GM18517 (cell line): ENCODE results near the gene GGACT.

ENCODE experiments used
- ATAC-seq: cut with Tn5 transposase; IDR thresholded peaks from one replicate; pipeline ENCODE4 v1.9.1; 2021; ENCODE audit warnings: mild to moderate bottlenecking, moderate library complexity; ENCODE audit not compliant: unreplicated experiment

Gene GGACT

DNA sequence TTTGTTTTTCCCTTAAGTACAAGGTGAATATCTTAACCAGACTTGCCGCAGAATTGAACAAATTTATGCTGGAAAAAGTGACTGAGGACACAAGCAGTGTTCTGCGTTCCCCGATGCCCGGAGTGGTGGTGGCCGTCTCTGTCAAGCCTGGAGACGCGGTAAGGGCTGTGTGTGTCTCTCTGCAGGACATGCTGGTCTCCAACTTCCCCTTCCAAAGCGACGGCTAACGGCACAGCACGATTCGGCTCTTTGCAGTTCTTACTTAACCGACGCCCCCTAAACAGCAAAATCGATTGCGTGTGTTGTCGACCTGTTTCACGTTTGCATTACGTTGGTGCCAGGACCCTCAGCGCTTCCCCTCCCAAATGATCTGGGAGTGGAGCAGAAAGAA, 73.2 kb downstream of the GGACT start:
- no peak for ATAC-seq

DNA sequence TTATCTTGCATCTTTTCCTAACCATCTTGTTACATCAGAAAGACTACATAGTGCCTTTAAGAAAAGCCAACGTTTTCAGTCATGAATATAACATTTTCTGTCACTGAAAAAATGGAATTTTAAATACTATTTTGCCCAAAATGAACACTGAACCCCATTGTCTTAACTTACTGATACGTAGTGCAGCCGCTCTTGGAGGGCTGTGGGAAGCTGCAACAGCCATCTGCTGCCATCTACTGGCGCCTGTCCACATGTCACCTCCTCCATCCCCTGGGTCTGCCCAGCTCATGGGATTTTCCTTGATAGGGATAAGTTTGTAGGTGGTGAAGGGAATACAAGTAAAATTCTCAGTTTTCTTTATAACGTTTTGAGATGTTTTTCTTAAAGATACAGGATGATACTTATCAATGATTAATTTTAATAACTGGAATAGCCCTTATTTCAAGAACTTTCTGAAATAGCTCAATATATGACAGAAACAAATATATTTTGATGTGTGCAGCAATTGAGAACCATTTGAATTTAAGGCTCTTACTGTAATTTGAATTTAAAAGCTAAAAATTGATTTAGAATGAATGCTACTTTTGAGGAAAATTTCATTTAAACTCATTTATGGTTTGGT, 73.7 kb downstream of the GGACT start:
- no peak for ATAC-seq

DNA sequence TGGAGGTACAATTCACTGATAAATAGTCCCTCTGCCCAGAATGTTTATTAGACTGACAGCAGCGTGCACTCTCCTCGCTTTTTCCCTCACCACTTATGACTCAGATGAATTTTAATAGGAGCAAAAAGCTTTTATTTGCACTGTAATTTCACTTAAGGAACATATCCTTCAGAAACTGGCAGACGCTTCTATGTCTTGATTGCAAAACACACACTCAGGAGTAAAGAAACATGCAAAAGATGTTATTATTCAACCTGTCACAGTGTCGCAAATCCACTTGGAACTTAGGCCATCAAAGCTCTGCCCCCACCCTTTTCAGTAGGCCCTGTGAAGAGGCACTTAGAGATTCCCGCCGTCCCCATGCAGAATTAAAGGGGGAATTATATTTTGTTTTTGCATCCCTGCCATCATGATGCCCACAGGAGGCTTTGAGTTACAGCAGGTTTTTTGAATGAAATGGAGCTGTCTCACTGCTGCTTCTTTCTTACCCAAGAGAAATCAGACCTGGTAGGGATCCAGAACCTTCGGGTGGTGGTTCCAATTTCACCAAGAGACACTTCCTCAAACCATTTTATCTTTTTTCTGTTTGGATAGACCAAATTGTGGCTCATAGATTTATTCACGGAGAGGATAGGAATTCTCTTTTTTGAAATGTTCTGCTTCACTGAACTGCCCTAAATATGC, 74.5 kb downstream of the GGACT start:
- ATAC-seq: no peak

DNA sequence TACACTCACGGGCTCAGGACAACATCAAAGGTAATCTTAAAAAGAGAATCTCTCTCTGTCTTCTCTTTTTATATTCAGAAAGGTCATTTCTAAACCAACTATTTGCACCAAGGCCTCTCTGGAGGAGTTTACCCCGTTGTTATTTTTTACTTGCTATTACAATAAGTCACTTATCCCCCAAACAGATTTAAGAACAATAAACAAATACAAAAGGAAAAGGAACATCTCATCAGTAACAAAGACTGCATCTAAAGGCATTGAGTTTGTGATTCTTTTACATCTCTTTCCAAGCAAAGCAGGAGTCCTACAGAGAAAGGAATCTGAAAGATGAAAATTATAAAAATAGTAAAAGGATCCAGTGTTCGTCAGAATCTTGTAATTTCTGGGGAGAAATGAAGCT, 75.4 kb downstream of the GGACT start:
- no peak for ATAC-seq

DNA sequence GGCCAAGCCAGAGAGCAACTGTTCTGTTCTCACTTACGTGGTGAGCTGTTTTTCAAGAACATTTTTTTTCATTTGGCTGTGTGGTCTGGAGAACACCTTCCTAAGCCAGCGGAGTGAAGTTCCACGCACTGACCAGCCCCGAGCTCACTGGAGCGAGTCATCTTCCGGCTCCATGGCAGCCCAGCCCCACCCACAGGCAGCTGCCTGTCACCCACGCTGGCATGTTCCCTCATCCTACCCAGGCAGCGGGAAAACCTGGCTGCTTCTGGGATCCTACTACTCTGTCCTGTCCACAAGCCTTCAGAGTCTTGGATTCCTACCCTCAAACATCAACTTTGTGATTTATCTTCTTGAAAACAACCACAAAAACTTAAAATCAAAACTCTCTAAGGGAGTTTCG, 76.2 kb downstream of the GGACT start:
- ATAC-seq: no peak

DNA sequence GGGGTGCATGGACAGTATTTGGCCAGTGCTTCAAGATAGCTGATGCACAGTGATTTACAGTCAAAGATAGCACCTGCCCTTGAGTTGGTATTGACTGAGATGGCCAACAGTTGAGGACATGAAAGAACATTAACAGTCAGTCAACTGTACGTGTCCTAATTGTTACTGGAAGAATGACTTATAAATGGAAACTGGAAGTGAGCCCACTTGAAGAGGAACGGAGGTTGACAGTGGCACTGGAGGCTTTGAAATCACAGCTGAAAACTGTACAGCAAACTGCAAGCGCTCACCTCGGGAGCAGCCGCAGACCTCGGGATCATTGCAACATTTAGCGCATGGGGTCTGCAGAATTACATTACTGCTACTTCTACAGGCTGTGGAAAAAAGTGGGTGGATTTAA, 77.1 kb downstream of the GGACT start:
- no peak for ATAC-seq

DNA sequence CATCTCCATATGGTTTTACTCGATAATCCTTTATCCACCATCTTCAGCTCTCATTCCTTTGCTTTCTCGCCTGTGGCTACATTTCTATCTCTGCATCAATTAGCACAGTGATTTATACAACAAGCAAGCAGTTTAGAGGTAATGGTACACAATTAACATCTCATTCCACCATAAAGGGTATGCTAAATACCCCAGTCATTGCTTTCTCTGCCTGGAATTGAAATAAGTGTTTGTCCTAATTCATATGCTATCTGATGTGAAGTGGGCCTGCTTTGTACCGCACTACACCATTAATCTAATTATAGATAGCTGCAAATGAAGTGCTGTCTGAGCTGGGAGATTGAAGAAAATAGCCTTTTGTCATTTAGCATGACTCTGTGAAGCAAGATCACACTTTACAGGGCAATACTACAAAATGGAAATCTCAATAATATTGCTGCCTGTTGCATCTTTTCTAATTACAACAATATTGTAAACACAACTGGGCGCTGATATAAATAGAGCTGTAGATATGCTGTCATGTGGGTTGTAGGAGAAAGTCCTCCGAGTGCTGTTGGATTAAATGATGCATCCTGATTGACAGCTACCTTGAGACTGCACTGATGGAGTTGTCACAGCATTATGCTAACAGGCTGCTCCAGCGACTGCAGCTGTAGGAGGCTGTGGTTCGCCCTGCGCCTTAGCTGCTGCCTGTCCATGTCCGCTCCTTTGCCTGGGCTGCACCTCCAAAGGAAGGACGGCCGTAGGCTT, 78.2 kb downstream of the GGACT start:
- no peak for ATAC-seq

DNA sequence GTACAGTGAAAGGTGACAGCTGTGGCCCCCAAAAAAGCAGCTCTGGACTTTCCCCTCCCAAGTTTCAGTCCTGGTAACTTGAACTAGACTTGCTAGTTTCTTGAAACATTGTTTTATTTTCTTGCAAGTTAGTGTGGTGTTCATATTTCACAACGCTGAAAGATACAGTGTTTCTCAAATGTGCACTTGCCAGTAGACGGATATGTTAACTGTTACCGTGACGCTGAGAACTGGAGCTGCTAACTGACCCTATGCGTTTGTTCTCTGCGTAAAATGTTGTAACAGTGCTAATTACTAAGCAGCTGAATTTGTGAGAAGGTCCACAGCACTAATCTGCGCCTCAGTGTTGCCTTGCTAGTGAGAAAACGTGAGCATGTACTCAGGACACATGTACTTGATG, 79.6 kb downstream of the GGACT start:
- no peak for ATAC-seq

DNA sequence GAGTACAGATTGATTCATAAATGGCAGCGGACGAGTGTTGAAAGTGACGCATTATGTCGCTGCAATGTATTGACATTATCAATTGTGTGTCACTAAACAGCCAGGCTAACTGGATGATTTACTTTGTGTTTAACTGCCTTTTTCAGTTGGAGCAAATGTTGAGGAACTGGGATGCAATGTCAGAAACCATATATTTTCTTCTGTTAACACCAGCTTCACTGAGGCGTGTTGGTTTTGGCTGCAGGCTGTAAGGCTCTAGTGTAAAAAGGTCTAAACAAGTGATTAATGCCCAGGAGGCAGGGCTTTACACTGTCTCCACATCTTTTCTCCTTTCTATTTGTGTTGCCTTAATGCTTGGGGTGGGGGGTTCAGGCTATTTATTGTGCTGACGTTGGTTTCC, 80.1 kb downstream of the GGACT start:
- no peak for ATAC-seq

DNA sequence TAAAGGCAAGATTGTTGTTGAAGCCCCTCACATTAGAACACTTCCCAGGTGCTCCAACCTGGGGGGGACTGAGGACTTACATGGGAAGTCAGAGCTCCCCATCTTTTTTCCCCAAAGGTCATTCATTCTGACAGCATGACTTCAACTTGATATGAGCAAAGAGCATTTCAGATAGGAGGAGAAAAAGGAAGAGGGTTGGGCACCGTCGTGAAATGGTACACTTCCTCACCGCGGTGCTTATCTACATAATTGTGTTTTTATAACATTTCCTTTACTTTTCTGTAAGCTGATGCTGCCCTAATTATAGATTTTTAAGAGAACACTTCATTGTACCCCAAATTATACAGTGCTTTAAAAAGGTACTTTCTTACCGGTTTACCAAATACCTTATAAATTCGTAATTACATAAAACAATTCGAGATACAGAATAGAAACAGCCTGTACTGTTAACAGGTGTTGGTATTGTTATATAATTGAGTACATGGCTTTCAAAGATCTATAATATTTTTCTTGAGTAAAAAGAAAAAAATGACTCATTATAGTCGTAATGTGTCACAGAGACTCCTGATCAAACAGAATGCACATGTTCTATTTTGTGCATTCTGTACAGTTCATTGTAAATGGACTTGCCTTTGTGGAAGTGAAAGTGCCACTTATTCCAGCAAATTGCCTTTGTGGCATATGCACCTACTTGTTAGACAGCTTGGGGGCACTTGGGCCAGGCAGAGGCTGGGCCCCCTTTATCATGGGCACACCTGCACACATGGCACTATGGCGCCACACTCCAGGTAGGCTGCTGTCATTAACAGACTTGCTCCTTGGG, 81.8 kb downstream of the GGACT start:
- ATAC-seq: no peak

DNA sequence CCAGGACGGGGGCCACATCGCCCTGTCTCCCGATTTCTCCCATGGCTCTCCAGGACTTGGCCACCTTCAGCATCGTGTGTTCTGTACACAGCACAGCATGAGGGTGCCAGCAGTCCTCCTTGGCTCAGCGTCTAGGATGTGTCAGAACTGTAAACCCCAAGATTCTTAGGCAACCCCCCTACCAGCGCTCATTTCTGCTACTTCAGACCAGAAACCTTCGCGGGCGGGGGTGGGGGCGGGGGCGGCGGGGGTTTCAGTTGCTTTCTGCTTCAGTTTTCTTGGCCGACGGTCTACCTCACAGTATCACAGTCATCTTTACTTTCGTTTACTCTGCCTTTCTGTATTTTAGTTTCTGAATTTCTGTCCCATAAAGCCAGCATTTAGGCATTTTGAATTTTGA, 82.4 kb downstream of the GGACT start:
- no peak for ATAC-seq

DNA sequence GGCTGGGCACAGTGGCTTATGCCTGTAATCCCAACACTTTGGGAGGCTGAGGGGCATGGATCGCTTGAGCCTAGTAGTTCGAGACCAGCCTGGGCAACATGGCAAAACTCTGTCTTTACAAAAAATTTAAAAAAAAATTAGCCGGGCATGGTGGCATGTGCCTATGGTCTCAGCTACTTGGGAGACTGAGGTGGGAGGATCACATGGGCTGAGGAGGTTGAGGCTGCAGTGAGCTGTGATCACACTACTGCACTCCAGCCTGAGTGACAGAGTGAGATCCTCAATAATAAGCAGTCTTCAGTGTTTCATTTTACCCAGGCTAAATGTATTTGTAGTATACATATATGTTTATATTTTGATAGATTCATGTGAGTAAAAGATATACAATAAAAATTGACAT, 85.0 kb downstream of the GGACT start:
- ATAC-seq: no peak

DNA sequence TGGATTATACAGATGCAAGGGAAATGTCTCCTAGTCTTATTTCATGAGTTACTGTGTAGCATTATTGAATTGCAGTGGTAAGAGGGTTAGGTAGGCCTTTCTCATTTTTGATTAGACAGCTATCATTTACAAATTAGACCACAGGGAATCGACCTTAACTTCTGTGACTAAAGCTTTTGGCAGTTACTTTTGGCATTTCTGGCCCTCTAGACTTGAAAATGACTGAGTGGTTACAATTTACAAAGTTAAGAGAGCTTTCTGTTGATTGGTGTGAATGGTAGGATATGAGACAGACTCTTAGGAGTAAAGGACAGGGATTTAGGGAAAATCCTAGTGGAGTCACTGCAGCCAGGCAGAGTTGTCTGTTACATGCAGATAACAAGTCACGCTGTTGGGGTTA, 86.1 kb downstream of the GGACT start:
- ATAC-seq: no peak

DNA sequence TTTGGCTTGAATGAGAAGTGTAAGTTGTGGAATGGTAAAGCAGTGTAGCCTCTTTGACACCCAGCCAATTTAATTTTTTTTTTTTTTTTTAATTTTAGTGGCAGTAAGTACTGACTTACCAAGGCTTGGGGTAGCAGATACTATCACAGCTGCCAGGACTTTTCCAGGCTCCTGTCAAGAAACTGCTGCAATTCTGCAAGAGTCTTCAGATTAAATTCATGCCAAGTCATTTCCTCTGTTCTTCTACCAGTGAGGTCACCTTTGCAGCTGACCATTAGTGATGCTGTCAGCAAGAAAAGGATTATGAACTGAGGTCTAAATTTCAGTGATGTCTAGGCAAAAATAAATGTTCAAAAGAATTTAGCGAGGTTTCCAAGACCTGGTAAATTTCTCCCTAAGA, 91.2 kb downstream of the GGACT start:
- ATAC-seq: no peak

DNA sequence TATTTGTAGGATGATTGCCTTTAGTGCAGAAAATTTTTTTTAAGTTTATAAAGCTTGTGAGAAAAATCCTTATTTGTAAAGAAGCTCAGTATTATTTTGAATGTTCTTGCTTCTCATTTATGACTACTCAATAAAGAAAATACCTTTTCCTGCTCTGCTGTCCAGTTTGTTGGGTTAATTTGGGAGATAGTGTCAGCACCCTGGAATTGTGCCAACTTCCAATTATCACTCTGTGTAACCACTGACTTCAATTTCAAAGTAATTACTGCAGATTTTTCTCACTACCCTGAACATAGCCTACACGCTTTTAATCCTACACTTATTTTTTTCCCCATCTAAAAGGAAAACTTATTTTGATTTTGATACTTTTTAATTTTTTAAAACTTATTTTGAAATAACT, 93.1 kb downstream of the GGACT start:
- ATAC-seq: no peak

DNA sequence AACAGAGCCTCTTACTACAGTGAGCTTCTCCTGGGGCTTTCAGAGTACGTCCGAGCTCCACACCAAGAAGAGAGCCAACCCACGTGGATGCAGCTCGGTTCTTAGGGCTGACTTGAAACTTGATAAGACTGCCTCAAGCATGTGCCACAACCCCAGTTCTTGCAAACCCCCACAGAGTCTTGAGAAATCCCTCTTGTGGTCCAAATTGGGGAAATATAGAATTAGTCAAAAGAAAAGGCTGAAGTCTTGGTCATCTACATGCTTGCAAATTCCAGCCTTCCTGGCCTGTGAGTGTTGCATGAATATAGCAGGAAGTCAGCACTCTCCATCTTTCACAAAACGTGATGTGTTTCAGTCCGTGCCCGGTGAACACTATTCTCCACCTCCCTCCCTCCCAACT, 95.2 kb downstream of the GGACT start:
- no peak for ATAC-seq

DNA sequence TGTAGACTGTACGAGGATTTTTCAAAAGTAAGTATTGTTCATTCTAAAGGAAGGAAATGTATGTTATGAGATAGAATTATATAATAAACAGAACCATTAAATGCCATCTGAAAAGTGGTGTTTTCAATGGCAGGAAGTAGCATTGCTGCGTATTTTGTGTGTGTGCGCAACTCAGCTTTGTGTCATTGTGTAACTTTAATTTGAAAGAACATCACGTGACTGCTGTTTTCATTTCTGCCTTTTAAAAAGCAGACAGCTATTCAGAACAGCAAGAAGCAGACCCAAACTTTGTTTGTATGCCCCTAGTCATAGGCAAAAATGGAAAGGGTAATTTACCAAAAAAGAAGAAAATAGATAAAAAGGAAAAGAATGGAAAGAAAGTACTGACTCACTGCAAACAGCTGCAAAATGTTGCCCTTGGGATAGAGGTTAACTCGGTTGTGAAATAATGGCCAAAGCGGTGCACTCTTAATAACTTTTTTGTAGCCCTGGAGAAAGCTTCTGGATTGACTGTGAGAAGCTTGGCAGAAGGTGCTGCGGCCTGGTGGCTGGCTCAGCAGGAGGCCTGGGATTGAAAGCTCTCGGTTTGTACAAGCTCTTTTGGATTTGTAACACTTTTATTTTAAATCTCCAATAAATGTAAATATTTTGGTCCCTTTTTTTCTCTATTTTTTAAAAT, 97.3 kb downstream of the GGACT start:
- no peak for ATAC-seq

DNA sequence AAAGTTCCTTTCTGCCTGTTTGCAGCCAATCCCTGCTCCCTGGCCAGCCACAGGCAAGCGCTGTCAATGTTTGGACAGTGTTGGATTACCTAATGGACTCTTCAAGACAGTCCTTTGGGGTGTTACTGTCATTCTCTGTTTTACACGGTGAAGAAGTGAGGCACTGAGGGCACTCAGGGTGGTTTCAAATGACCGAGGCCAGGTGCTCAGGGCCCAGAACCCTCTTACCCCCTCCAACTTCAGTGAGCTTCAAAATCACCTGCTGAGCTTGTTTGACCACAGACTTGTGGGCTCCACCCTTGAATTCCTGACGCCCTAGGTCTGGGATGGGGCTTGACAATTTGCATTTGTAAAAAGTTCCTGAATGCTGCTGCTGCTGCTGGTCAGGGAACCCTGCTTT, 97.9 kb downstream of the GGACT start:
- no peak for ATAC-seq

DNA sequence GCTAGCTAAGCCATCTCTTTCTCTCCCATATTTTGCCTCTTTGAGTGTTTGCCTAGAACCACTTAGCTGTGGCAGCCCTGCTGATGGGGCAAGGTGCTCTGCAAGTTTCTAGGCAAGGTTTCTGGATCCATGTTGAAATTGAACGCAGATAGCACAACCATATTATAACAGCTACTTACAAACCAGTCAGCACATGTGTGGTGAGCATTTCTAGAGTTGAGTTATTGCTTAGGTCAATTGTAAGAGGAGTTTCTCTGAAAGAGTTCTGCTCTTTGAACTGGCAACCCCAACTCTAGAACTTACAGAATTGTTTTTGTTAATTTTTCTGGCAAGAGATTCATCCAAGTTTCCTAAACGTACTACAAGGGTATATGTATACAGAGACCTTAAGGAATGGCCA, 103.3 kb downstream of the GGACT start:
- ATAC-seq: no peak

DNA sequence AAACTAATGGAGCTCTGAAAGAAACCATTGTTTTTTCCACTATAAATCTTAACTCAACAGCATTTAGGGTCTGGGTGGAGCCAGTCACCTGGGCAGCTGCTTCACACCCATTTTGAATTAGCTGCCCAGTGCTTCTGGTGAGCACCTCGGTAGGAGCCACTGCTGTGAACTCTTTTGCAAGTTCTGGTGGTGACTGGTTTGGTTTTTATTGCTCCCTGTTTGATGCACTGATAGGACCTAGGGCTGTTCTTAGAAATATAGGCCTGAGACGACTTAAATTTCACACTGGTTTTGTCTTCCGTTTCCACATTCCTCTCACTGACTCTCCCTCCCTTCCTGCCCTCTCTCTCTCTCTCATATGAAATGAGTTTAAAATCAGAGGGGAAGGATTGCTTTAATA, 103.9 kb downstream of the GGACT start:
- no peak for ATAC-seq

DNA sequence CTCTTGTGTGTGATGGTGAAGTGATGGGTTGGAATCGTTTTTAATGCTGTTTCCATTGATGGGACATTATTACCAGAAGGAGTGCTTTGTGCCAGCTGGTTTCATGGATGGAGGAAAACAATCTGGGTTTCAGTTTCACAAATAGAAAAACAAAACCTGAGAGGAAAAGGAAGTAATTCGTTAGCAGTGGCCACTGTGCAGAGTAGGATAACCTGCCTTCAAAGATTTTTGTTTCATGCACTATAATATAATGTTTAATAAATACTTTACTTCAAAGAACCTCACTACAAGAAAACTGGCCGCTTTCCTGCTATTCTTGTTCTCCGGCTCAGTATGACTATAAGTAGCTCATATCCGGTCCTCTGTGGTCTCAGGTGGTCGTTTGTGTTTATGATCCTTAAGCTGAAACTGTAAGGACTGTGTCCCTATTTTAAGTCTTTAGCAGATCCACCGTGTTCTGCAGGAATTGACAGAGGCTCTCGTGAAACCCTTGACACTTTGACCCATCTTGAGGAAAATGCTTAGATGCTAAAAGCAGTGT, 104.7 kb downstream of the GGACT start:
- ATAC-seq: no peak
